Measurements from ENCODE around the gene PTCHD1.

DNA sequence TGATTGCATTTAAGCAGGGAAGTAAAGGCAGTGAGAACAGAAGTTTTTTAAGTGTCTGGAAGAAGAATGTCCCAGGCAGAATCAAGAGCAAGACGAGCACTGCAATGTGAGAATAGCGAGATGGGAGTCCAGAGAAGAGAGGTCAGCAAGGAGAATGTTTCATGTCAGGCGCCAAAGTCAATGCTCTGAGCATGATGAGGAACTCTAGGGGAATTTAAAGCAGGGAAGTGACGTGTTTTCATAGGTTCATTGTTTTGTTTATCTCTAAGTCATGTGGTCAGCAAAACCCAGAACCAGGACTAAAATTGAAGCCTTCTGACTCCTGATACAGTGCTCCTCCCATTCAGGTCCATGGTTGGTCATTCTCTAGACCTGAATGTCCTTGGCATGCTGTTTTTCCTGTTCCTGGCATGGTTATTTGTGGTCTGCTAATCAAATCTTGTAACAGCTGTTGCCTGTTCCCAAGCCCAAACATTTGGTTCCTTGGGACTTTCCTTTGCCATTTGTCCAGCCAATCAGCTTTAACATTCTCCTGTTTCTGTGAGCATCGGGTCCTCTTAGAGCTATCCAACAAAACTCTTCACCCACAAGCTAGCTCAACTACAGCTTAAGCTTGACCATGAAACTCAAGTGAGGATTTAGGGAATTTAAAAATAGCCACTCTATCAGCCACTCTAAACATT lies 37.7 kb downstream of the PTCHD1 start:
- TF ChIP-seq CTCF (IDR thresholded peaks at IDR 0.05) (no peak), SP1 (CRISPR knock-in tag; conservative IDR thresholded peaks at IDR 0.05) (no peak), NFYB (CRISPR knock-in tag; conservative IDR thresholded peaks at IDR 0.05; ENCODE audit: low read depth) (no peak), GABPB1 (CRISPR knock-in tag; IDR thresholded peaks at IDR 0.05) (no peak), KAT7 (CRISPR knock-in tag; IDR thresholded peaks at IDR 0.05; ENCODE audit: borderline replicate concordance) (no peak), MAX (CRISPR knock-in tag; IDR thresholded peaks at IDR 0.05) (no peak), ZNF219 (CRISPR knock-in tag; IDR thresholded peaks at IDR 0.05; ENCODE audit: borderline replicate concordance) (no peak), ESRRA (CRISPR knock-in tag; IDR thresholded peaks at IDR 0.05; ENCODE audit: borderline replicate concordance) (no peak), FOXP1 (CRISPR knock-in tag; IDR thresholded peaks at IDR 0.05; ENCODE audit: borderline replicate concordance) (no peak), IRF2 (CRISPR knock-in tag; IDR thresholded peaks at IDR 0.05; ENCODE audit: borderline replicate concordance, low read depth) (no peak)
- TF ChIP-seq, protein P1, sequence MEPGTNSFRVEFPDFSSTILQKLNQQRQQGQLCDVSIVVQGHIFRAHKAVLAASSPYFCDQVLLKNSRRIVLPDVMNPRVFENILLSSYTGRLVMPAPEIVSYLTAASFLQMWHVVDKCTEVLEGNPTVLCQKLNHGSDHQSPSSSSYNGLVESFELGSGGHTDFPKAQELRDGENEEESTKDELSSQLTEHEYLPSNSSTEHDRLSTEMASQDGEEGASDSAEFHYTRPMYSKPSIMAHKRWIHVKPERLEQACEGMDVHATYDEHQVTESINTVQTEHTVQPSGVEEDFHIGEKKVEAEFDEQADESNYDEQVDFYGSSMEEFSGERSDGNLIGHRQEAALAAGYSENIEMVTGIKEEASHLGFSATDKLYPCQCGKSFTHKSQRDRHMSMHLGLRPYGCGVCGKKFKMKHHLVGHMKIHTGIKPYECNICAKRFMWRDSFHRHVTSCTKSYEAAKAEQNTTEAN (CRISPR knock-in tag; IDR thresholded peaks at IDR 0.05): no peak
- TF ChIP-seq, protein P2, sequence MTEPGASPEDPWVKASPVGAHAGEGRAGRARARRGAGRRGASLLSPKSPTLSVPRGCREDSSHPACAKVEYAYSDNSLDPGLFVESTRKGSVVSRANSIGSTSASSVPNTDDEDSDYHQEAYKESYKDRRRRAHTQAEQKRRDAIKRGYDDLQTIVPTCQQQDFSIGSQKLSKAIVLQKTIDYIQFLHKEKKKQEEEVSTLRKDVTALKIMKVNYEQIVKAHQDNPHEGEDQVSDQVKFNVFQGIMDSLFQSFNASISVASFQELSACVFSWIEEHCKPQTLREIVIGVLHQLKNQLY (CRISPR knock-in tag; IDR thresholded peaks at IDR 0.05): no peak
